DOHH2 (cell line): Measurements from ENCODE around the gene IQCM.

Experiments
- H3F3A ChIP-seq: fragments of 200-600 bp; sonication (generic), shearing (Covaris generic); 2 replicates; pipeline ENCODE4 v1.6.0; 2016; ENCODE audit warnings: antibody characterized with exemption, mild to moderate bottlenecking; ENCODE audit not compliant: control insufficient read depth, insufficient read depth
- H3K27ac ChIP-seq: fragments of 200-600 bp; sonication (generic); 2 replicates; pipeline ENCODE4 v1.5.1; 2014; ENCODE audit warnings: low read depth, mild to moderate bottlenecking, low read length, moderate library complexity
- H3K27me3 ChIP-seq: fragments of 200-600 bp; sonication (generic); 2 replicates; pipeline ENCODE4 v1.6.1; 2014; ENCODE audit warnings: mild to moderate bottlenecking, low read length, mixed read lengths; ENCODE audit not compliant: control insufficient read depth
- H3K36me3 ChIP-seq: fragments of 200-600 bp; sonication (generic); 2 replicates; pipeline ENCODE4 v1.6.1; 2014; ENCODE audit warnings: mild to moderate bottlenecking, low read length, moderate library complexity, mixed read lengths; ENCODE audit not compliant: control insufficient read depth
- H3K4me1 ChIP-seq: fragments of 200-600 bp; sonication (generic); 2 replicates; pipeline ENCODE4 v1.6.1; 2014; ENCODE audit warnings: mild to moderate bottlenecking, low read length, mixed read lengths; ENCODE audit not compliant: control insufficient read depth
- H3K4me2 ChIP-seq: fragments of 200-600 bp; sonication (generic); 2 replicates; pipeline ENCODE4 v1.6.0; 2014; ENCODE audit warnings: mild to moderate bottlenecking, low read length, moderate library complexity
- H3K4me3 ChIP-seq: fragments of 200-600 bp; sonication (generic); 2 replicates; pipeline ENCODE4 v1.5.1; 2014; ENCODE audit warnings: mild to moderate bottlenecking, low read length, mixed read lengths
- H3K79me2 ChIP-seq: fragments of 200-600 bp; sonication (generic); 2 replicates; pipeline ENCODE4 v1.6.1; 2014; ENCODE audit warnings: mild to moderate bottlenecking, low read length, mixed read lengths; ENCODE audit not compliant: control insufficient read depth
- H3K9me2 ChIP-seq: fragments of 200-600 bp; sonication (generic); replicated peaks from 2 replicates; pipeline ENCODE4 v1.6.1; 2014; ENCODE audit warnings: mild to moderate bottlenecking, low read length, mixed read lengths; ENCODE audit not compliant: control insufficient read depth
- H3K9me3 ChIP-seq: fragments of 200-600 bp; sonication (generic); 2 replicates; pipeline ENCODE4 v1.6.1; 2014; ENCODE audit warnings: antibody characterized with exemption, low read length, mixed read lengths; ENCODE audit not compliant: control insufficient read depth, insufficient read depth
- H4K20me1 ChIP-seq: fragments of 200-600 bp; sonication (generic); 2 replicates; pipeline ENCODE4 v1.6.0; 2014; ENCODE audit warnings: low read depth, mild to moderate bottlenecking, antibody characterized with exemption, low read length, moderate library complexity; ENCODE audit not compliant: control insufficient read depth, insufficient read depth
- CTCF ChIP-seq: fragments of 200-600 bp; sonication (generic); IDR thresholded peaks from one replicate; pipeline ENCODE4 v1.5.1; 2014; ENCODE audit warnings: antibody characterized with exemption, mild to moderate bottlenecking, low read depth, low read length; ENCODE audit not compliant: poor library complexity, severe bottlenecking
- EZH2phosphoT487 ChIP-seq: fragments of 200-600 bp; sonication (generic); IDR thresholded peaks from 2 replicates; pipeline ENCODE4 v1.6.1; 2017; ENCODE audit warnings: borderline replicate concordance, mild to moderate bottlenecking, antibody characterized with exemption, low read length, moderate library complexity, mixed read lengths

Gene IQCM

GRCh38 chr4:149553959-149554520, 261.6 kb downstream of the IQCM start:
- H3K27ac ChIP-seq: no peak overlapping the region
- H3K79me2 ChIP-seq: no peaks in the 10 kb centered on the region
- no peaks in the 10 kb centered on the region for H3K9me3 ChIP-seq
- H3F3A ChIP-seq: no peaks in the 10 kb centered on the region
- no peaks in the 10 kb centered on the region for H3K36me3 ChIP-seq
- H3K4me2 ChIP-seq: no peak overlapping the region
- no peaks in the 10 kb centered on the region for H4K20me1 ChIP-seq
- H3K27me3 ChIP-seq: no peaks in the 10 kb centered on the region
- H3K9me2 ChIP-seq: no peaks in the 10 kb centered on the region
- TF ChIP-seq EZH2phosphoT487 (no peak), CTCF (no peak)
- H3K4me3 ChIP-seq: no peak overlapping the region
- H3K4me1 ChIP-seq: no peaks in the 10 kb centered on the region

- Histone ChIP-seq H3K36me3 (no peaks in the 10 kb centered on the region), H3K4me2 (no peak overlapping the region), H3F3A (no peaks in the 10 kb centered on the region), H4K20me1 (no peaks in the 10 kb centered on the region), H3K9me3 (no peaks in the 10 kb centered on the region), H3K27ac (no peak overlapping the region), H3K4me3 (no peak overlapping the region), H3K79me2 (no peaks in the 10 kb centered on the region), H3K27me3 (no peaks in the 10 kb centered on the region), H3K9me2 (no peaks in the 10 kb centered on the region), H3K4me1 (no peaks in the 10 kb centered on the region)
- no peak for TF ChIP-seq CTCF
- no peak for TF ChIP-seq EZH2phosphoT487
Observed at GRCh38 chr4:149552601-149553000, 263.0 kb downstream of the IQCM start.

DNA sequence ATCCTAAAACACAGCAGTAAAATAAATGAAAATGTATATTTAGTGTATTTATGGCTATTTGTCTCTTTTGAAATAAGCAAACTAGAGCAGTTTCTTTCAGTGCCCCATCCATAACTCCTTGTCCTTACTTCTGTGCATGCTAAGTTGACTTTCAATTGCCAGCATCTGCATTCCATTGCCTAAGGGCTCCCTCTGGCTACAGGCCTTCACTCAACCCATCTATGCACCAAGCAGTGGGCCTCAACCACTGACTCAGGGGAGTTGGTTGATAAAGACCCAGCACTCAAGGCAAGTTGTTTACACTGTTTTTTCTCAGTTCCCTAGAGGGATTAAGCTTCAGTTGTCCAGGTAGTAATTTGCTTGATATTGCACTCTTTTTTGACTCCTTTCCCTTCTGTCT, 265.7 kb downstream of the IQCM start:
- no peaks in the 10 kb centered on the region for H4K20me1 ChIP-seq
- H3K79me2 ChIP-seq: no peaks in the 10 kb centered on the region
- no peaks in the 10 kb centered on the region for H3K27me3 ChIP-seq
- H3K4me2 ChIP-seq: no peak overlapping the region
- no peak overlapping the region for H3K4me3 ChIP-seq
- H3F3A ChIP-seq: no peaks in the 10 kb centered on the region
- no peaks in the 10 kb centered on the region for H3K4me1 ChIP-seq
- TF ChIP-seq CTCF (no peak), EZH2phosphoT487 (no peak)
- no peaks in the 10 kb centered on the region for H3K9me2 ChIP-seq
- no peaks in the 10 kb centered on the region for H3K9me3 ChIP-seq
- no peak overlapping the region for H3K27ac ChIP-seq
- H3K36me3 ChIP-seq: no peaks in the 10 kb centered on the region
